Renal cortex interstitium (tissue), 11 donors: Measurements from ENCODE around the gene TPRX2. TPM values are rescaled to one million over a fixed set of nuclear protein-coding genes. Genes with fewer than 3 reads are reported as not detected.
"Not testable (repeated sequence)": the region's sequence is repeated elsewhere in the genome, so short reads cannot be mapped to it uniquely, and the experiment has no call there.

Experiments used
- DNase-seq, 11 donors: peaks; one replicate each; pipeline ENCODE4 v3.0.0-alpha.2; 2013; ENCODE audit warnings: low read depth in 9 of 11, low spot score in 4 of 11; ENCODE audit errors: extremely low read depth in 1 of 11
- polyA plus RNA-seq, 3 donors: library from polyadenylated mRNA; unstranded; fragments of 120-200 nt; gene quantifications; one replicate each; pipeline ENCODE4 v1.2.1, GENCODE V29; 2013; ENCODE audit not compliant: insufficient read length in 3 of 3

Gene TPRX2
- polyA plus RNA-seq, 3 donors: not detected

GRCh38 chr19:47899335-47899734, 40.3 kb downstream of the TPRX2 start:
- no peak for DNase-seq

DNA sequence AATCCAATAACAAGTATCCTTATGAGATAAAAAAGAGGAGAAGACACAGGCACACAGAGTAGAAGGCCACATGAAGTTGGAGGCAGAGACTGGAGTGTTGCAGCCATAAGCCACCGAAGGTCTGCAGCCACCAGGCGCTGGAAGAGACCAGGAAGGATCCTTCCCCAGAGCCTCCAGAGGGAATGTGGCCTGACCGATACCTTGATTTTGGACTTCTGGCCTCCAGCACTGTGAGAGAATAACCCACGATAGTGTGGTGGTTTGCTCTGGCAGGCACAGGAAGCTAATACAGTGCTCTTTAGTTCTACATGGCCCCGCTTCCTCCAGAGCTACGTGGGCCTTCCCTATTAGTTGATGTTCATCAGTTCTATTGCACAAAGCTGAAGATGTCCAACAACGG, 42.3 kb downstream of the TPRX2 start:
- DNase-seq: no peak

DNA sequence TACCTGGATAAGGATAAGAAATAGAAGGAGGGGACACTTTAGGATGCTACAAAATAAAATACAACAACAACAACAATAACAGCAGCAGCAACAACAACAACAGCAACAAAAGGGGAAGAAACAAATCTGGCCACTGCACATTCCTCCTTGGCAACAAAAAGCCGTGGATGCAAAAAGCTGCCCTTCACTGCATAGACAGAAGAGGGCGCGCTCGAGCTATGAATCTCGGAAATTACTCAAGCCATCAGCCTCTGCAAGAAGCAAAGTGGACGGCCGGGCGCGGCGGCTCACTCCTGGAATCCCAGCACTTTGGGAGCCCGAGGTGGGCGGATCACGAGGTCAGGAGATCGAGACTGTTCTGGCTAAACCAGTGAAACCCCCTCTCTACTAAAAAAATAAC, 50.3 kb downstream of the TPRX2 start:
- DNase-seq: not testable (repeated sequence)

GRCh38 chr19:47910191-47910590, 51.2 kb downstream of the TPRX2 start:
- not testable (repeated sequence) for DNase-seq

Other genes with a start within 250 kb of the TPRX2 start
- gene EHD2, start 145.8 kb upstream of the TPRX2 start, polyA plus RNA-seq: 10 to 100 TPM; 25.3 to 41.6 (median 28.6) TPM
- 100 to 1,000 TPM; 362 to 422 (median 411) TPM for gene NOP53, start 113.7 kb upstream of the TPRX2 start, polyA plus RNA-seq
- gene SELENOW, start 80.5 kb upstream of the TPRX2 start, polyA plus RNA-seq: 100 to 1,000 TPM; 101 to 136 (median 133) TPM
- not detected for gene TPRX1, start 54.7 kb upstream of the TPRX2 start, polyA plus RNA-seq
- gene CRX, start 37.3 kb upstream of the TPRX2 start, polyA plus RNA-seq: under 1 TPM in 1 of 3 donors, not detected in 2; 0.04 TPM
- gene SULT2A1, start 27.1 kb downstream of the TPRX2 start, polyA plus RNA-seq: under 1 TPM; 0.04 to 0.20 (median 0.12) TPM
- not detected for gene BSPH1, start 132.9 kb downstream of the TPRX2 start, polyA plus RNA-seq
- not detected for gene ELSPBP1, start 135.4 kb downstream of the TPRX2 start, polyA plus RNA-seq
- gene CABP5, start 184.8 kb downstream of the TPRX2 start, polyA plus RNA-seq: not detected